G401.6 (cell line): Measurements from ENCODE around the gene GTPBP6.
"Not testable (repeated sequence)": the region's sequence is repeated elsewhere in the genome, so short reads cannot be mapped to it uniquely, and the experiment has no call there.

Experiments
- FAIRE-seq: peaks from 2 replicates; lab custom pipeline; 2012; peaks lifted over from hg19 to GRCh38; lab: Jason Lieb, UNC

The GTPBP6 gene

GRCh38 chrX:316351-317325, 2.0 kb downstream of the GTPBP6 start:
- no peak for FAIRE-seq

- FAIRE-seq = no peak
These were observed 3.6 kb downstream of the GTPBP6 start for GRCh38 chrX:314781-315595.

DNA sequence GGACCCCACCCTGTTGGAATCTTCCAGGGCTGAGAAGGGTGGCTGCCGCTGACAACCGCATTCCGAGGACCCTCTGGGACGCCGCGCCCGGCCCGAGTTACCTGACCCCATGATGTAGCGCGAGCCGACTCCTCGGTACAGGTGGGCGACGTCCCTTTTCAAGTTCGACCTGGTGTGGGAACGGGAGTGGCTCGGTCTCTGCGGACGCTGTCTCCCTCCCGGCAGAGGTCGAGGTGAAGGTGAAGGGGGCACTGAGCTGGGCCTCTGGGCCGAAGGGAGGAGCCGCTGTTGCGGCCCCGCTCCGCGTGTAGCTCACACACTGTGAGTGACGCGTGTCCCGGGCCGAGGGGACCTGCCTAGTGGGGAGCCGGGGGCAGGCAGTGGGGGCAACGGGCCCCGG, 4.5 kb downstream of the GTPBP6 start:
- no peak for FAIRE-seq

GRCh38 chrX:313546-313945, 5.0 kb downstream of the GTPBP6 start:
- no peak for FAIRE-seq

DNA sequence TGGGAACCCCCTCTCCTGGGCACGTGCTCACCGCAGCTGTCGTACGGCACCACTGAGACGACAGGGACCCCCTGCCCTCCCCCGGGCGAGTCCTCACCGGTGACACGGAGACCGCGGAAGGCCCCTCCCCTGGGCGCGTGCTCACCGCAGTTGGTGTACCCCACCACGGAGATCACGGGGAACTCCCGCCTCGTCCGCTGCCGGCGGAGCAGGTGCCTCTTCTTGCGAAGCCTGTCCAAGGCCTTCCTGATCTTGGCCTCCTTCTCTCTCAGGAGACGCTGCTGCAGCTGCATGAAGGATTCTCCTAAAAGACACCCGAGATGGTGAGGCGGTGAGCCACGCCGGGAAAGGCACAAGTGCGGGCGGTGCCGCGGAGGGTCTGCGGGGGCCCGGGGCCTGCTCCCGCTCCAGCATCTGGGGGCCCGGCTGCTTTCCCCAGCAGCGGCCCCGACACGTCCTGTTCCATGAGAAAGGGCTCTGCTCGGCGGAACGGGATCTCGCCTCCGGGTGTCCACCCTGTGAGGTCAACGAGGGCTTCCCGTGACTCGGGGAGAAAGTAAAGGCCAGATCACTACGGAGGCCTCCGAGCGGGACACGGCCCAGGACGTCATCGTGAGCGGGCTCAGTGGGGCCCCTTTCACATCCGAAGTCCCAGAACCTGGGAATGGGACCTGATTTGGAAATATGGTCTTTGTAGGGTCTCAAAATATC, 5.8 kb downstream of the GTPBP6 start:
- no peak for FAIRE-seq

- no peak for FAIRE-seq
These were observed 7.2 kb downstream of the GTPBP6 start for GRCh38 chrX:311156-312129.

DNA sequence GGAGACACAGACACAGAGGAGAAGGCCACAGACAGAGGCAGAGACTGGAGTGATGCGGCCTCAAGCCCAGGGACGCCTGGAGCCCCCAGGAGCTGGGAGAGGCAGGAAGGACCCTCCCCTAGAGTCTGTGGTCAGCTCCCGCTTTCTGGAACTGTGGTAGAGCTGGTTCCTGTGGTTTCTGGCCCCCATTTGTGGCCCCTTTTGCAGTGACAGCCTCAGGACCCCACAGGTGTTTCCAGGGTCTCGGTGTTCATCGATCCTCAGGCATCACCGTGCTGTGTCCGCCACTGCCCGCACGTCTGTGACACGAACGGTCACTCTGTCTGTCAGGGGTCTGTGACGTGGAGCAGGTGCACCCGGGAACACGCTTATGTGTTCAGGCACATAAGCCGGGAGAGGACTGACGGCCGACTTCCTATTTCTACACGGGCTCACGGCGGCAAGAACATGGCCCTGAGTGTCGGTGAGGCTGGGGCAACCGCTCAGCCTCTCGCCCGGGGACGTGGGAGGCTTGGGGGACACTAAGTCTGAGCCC, 7.9 kb downstream of the GTPBP6 start:
- no peak for FAIRE-seq

- no peak for FAIRE-seq
These were observed 9.6 kb downstream of the GTPBP6 start for GRCh38 chrX:308821-309520.

GRCh38 chrX:307261-308111, 11.1 kb downstream of the GTPBP6 start:
- FAIRE-seq = no peak

DNA sequence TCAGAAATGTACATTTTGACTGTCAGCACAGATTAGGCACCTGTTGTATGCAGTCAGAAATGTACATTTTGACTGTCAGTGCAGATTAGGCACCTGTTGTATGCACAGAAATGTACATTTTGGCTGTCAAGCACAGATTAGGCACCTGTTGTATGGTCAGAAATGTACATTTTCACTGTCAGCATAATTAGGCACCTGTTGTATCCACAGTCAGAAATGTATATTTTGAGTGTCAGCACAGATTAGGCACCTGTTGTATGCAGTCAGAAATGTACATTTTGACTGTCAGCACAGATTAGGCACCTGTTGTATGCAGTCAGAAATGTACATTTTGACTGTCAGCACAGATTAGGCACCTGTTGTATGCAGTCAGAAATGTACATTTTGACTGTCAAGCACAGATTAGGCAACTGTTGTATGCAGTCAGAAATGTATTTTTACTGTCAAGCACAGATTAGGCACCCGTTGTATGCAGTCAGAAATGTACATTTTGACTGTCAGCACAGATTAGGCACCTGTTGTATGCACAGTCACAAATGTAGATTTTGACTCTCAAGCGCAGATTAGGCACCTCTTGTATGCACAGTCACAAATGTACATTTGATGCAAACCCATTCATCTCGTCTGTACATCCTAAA, 11.9 kb downstream of the GTPBP6 start:
- FAIRE-seq = not testable (repeated sequence)

DNA sequence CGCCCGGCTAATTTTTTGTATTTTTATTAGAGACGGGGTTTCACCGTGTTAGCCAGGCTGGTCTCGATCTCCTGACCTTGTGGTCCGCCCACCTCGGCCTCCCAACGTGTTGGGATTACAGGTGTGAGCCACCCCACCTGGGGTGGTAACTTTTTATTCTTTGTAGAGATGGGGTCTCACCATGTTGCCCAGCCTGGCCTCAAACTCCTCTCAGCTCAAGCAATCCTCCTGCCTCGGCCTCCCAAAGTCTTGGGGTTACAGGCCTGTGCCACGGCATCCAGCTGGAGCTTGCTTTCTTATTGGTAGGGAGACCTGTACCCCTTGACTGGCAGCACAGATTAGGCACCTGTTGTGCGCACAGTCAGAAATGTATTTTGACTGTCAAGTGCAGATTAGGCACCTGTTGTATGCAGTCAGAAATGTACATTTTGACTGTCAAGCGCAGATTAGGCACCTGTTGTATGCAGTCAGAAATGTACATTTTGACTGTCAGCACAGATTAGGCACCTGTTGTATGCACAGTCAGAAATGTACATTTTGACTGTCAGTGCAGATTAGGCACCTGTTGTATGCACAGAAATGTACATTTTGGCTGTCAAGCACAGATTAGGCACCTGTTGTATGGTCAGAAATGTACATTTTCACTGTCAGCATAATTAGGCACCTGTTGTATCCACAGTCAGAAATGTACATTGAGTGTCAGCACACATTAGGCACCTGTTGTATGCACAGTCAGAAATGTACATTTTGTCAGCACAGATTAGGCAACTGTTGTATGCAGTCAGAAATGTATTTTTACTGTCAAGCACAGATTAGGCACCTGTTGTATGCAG, 12.6 kb downstream of the GTPBP6 start:
- not testable (repeated sequence) for FAIRE-seq

GRCh38 chrX:302975-303374, 15.6 kb downstream of the GTPBP6 start:
- no peak for FAIRE-seq

DNA sequence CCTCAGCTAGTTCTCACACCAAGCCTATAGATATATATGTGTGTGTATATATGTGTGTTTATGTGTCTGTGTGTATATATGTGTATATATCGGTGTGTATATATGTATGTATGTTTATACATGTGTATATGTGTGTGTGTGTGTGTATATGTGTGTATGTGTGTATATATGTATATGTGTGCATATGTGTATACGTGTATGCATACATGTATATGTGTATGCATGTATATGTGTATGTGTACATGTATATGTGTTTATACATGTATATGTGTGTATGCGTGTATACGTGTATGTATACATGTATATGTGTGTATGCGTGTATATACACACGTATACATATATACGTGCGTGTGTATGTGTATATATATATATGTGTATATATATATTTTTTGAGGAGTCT, 18.3 kb downstream of the GTPBP6 start:
- no peak for FAIRE-seq

DNA sequence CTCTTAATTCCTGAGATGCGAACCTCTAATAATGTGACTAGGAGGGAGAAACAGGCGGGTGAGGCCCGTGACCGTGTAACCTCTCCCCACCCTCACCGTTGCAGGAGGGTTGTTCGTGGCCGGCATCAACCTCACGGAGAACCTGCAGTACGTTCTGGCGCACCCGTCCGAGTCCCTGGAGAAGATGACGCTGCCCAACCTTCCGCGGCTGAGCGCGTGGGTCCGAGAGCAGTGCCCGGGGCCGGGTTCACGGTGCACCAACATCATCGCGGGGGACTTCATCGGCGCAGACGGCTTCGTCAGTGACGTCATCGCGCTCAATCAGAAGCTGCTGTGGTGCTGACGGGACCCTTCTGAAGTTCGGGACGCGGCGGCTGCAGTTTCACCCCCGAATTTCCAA, 19.6 kb downstream of the GTPBP6 start:
- no peak for FAIRE-seq

- no peak for FAIRE-seq
These were observed 23.5 kb downstream of the GTPBP6 start for GRCh38 chrX:295136-295535.

DNA sequence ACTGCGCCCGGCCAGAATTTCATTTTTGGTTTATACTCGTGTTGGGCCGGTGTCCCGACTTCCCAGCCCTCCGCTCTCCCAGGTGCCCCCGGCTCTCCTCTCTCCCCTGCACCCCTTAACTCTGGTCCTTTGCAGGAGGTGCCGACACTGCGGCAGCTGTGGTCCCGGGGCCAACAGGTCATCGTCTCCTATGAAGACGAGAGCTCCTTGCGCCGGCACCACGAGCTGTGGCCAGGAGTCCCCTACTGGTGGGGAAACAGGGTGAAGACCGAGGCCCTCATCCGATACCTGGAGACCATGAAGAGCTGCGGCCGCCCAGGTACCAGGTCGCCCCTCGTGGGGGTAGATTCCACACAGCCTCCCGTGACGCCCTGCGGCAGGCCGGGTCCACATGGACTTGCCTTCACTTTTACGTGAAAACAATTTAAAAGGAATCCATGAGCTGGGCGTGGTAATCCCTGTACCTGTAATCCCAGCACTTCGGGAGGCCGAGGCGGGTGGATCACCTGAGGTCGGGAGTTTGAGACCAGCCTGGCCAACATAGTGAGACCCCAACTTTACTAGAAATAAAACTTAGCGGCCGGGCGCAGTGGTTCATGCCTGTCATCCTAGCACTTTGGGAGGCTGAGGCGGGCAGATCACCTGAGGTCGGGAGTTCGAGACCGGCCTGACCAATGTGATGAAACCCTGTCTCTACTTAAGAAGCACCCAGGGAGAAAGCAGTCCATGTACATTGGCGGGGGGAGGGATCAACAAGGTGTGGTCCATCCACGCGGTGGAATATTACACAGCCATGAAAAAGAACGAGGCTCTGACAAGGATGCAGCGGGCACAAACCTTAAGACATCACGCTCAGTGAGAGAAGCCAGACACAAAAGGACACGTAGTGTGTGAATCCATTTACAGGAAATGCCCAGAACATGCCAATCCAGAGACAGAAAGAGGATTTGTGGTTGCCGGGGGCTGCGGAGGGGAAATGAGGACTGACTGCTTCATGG, 25.4 kb downstream of the GTPBP6 start:
- FAIRE-seq = no peak

DNA sequence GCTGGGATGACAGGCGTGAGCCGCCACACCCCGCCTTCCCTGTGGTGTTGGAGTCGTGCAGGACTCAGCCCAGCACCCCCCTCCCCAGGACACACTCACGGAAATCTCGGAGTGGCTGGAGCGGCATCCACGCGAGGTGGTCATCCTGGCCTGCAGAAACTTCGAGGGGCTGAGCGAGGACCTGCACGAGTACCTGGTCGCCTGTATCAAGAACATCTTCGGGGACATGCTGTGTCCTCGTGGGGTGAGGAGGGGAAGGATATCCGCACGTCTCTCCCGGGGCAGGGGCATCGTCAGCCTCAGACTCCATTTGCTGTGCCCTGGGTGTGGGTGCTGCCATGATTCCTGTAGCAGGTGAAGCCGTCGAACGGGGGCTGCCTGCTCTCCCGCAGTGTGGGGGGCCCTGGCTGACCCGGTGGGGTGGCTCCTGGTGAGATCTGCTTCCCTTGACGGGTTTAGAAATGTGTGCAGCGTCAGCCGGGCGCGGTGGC, 27.1 kb downstream of the GTPBP6 start:
- FAIRE-seq = no peak
